Activated CD4-positive, alpha-beta T cell treated with anti-CD3 and anti-CD28 coated beads for 36 hours (primary cell): ENCODE results near the gene PRAMEF18. TPM values are rescaled to one million over a fixed set of nuclear protein-coding genes. Genes with fewer than 3 reads are reported as not detected.
"Not testable (repeated sequence)": the region's sequence is repeated elsewhere in the genome, so short reads cannot be mapped to it uniquely, and the experiment has no call there.

Source experiments
- ATAC-seq: fragments of 200-7000 bp; cut with Tn5 transposase; one replicate; pipeline ENCODE4 v1.10.0; 2021; ENCODE audit warnings: mild to moderate bottlenecking, moderate library complexity
- CTCF ChIA-PET: fragments of 350-600 bp; sonication (Branson Sonifier 250); formaldehyde crosslinking; loops from one replicate; lab custom pipeline; 2021; ENCODE audit warnings: antibody characterized with exemption; lab: Charles Lee
- POLR2A ChIA-PET: fragments of 350-600 bp; sonication (Branson Sonifier 250); formaldehyde crosslinking; loops from one replicate; lab custom pipeline; 2021; ENCODE audit warnings: antibody characterized with exemption, inconsistent platforms; lab: Charles Lee
- DNase-seq: peaks from one replicate; pipeline ENCODE4 v3.0.0-alpha.2; 2020
- H3K27ac Mint-ChIP-seq: one replicate; pipeline ENCODE4 v1.8.0; 2021; ENCODE audit warnings: mixed read lengths
- H3K27me3 Mint-ChIP-seq: one replicate; pipeline ENCODE4 v1.8.0; 2021; ENCODE audit warnings: mixed read lengths
- H3K36me3 Mint-ChIP-seq: one replicate; pipeline ENCODE4 v1.8.0; 2021; ENCODE audit warnings: low read depth, mixed read lengths
- H3K4me1 Mint-ChIP-seq: one replicate; pipeline ENCODE4 v1.8.0; 2021; ENCODE audit warnings: mixed read lengths
- H3K4me3 Mint-ChIP-seq: one replicate; pipeline ENCODE4 v1.8.0; 2021; ENCODE audit warnings: mild to moderate bottlenecking, moderate library complexity, mixed read lengths
- H3K9me3 Mint-ChIP-seq: one replicate; pipeline ENCODE4 v1.8.0; 2021; ENCODE audit warnings: low read depth, mixed read lengths
- intact Hi-C, 2 experiments: fragments of 100-400 bp; cut with DNase I in 1 of 2; cut with micrococcal nuclease in 1 of 2; formaldehyde crosslinking; loops; one replicate each; pipeline versions ENCODE4 v1.14.2 to v1.15.1; 2022 to 2024; cut with DNase I, micrococcal nuclease
- total RNA-seq, 2 experiments: library from RNA; stranded (reverse); gene quantifications; one replicate each; pipeline ENCODE4 v1.2.3, GENCODE V29; 2021

Gene PRAMEF18
- total RNA-seq, result not detected

DNA sequence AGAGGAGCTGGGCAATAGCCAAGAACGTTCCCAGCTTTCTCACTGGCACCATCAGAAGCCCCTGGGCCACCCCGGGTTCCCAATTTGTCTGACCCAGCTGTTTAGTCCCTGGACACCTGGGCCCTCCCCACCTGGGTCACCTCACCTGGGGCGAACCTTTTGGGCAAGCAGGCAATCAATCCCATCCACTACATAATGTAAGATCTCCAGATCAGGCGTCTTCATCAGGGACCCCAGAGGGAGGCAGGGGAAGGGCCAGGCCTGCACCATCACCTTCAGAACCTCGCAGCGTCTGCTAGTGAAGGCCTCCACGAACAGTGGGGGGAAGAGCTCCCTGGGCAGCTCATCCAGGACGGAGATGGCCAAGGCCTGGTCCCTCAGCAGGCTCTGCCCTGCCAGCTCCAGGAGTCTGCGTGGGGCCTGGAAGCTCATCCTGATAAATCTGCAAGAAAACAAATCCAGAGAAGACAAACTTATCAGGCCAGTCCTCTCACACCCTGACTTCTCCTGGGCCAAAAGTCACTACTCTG, at the start of gene PRAMEF18:
PRAMEF18 (minus strand) TSS at position 480 of the 530 bp plus-strand sequence; CDS start at position 432, 48 bp downstream.
- H3K4me1 Mint-ChIP-seq, H3K36me3 Mint-ChIP-seq, ATAC-seq, H3K27ac Mint-ChIP-seq, H3K27me3 Mint-ChIP-seq, intact Hi-C loops, POLR2A ChIA-PET, H3K4me3 Mint-ChIP-seq, DNase-seq, CTCF ChIA-PET, H3K9me3 Mint-ChIP-seq: not testable (repeated sequence)

GRCh38 chr1:13265124-13265523, 39.2 kb upstream of the PRAMEF18 start:
- intact Hi-C loops, H3K27ac Mint-ChIP-seq, POLR2A ChIA-PET, CTCF ChIA-PET, H3K4me1 Mint-ChIP-seq, H3K36me3 Mint-ChIP-seq, H3K4me3 Mint-ChIP-seq, H3K27me3 Mint-ChIP-seq, H3K9me3 Mint-ChIP-seq, DNase-seq, ATAC-seq: not testable (repeated sequence)

DNA sequence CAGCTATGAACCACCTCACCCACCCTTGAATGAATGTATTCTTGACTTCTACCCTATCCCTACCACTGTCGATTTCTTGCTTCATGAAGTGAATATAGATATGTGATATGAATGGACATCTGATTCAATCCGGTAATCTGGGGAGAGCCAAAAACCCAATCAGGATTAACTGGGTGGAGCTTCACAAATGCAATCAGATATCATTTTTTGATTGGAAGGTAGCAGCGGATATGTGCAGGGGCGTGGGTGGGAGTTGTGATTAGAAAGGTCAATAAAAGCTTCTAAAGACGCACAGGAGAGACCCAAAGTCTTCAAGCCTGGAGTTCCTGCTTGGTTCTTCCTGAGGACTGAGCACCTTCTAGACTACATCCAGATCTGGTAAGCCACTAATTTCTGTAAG, 27.9 kb upstream of the PRAMEF18 start, which contains the start of gene PRAMEF5:
PRAMEF5 (plus strand) TSS at position 301 of the 400 bp plus-strand sequence. CDS start 5,071 bp downstream, outside the sequence.
- H3K4me3 Mint-ChIP-seq, H3K27me3 Mint-ChIP-seq, POLR2A ChIA-PET, H3K4me1 Mint-ChIP-seq, H3K9me3 Mint-ChIP-seq, ATAC-seq, intact Hi-C loops, H3K27ac Mint-ChIP-seq, H3K36me3 Mint-ChIP-seq, CTCF ChIA-PET, DNase-seq: not testable (repeated sequence)

DNA sequence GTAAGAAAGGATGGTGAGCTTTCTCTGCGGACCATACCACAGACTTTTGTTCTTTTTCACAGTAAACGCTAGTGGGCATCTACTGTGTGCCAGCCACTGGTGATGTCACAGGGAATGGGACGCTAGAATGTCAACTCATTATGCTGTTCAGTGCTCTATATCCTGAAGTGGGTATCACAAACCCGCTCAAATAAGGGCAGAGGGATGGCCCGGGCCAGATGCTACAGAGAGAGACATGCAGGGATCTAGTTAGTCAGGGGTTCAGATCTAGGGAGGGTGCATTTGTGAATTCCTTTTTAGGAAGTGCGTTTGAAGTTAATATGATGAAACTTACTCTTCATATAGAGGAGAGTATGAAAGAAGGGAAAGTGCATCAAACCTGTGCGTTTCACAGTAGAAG, 21.2 kb upstream of the PRAMEF18 start:
- ATAC-seq, intact Hi-C loops, H3K27me3 Mint-ChIP-seq, POLR2A ChIA-PET, H3K9me3 Mint-ChIP-seq, DNase-seq, CTCF ChIA-PET, H3K4me3 Mint-ChIP-seq, H3K36me3 Mint-ChIP-seq, H3K27ac Mint-ChIP-seq, H3K4me1 Mint-ChIP-seq: not testable (repeated sequence)

DNA sequence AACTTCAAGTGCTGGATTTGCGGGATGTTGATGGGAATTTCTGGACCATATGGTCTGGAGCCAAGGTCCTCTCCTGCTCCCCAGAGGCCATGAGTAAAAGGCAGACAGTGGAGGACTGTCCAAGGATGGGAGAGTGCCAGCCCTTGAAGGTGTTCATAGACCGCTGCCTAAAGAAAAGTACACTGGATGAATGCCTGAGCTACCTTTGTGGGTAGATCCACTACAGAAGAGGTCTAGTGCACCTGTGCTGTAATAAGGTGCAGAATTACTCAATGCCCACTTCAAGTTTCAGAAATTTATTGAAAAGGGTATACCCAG, 20.6 kb upstream of the PRAMEF18 start:
- H3K4me1 Mint-ChIP-seq, H3K27me3 Mint-ChIP-seq, H3K9me3 Mint-ChIP-seq, H3K4me3 Mint-ChIP-seq, intact Hi-C loops, ATAC-seq, POLR2A ChIA-PET, DNase-seq, H3K36me3 Mint-ChIP-seq, H3K27ac Mint-ChIP-seq: not testable (repeated sequence)
- CTCF ChIA-PET, result interaction anchor here (1.3 kb wide), 1 partner anchor 14 kb away, joined by 3 read pairs; no protein-coding TSS in a partner anchor

DNA sequence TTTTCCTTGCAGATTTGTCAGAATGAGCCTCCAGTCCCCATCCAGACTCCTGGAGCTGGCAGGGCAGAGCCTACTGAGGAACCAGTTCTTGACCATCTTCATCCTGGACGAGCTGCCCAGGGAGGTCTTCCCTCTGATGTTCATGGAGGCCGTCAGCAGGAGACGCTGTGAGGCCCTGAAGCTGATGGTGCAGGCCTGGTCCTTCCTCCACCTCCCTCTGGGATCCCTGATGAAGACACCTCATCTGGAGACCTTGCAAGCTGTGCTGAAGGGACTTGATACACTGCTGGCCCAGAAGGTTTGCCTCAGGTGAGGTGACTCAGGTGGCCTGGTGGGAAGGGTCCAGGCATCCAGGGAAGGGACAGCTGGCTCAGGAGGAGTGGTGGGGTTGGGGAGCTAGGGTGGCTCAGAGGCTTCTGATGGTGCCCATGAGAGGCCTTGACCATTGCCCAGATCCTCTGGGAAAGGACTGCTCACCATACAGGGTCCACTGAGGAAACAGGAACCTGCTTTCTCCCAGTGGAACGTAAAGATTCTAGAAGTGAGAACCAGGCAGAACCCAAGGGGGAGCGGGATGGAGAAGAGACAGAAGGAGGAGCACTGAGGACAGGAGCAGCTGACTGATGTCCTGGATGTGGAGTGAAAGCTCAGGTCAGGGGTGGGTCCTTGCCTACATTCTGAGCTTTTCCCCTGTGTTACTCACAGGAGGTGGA, 20.0 kb upstream of the PRAMEF18 start:
- ChIA-PET POLR2A (interaction anchor here (0.7 kb wide), 1 partner anchor 689 kb away, joined by 3 read pairs; no protein-coding TSS in a partner anchor), CTCF (interaction anchor here (1.3 kb wide), 1 partner anchor 13 kb away, joined by 3 read pairs; no protein-coding TSS in a partner anchor)
- H3K4me3 Mint-ChIP-seq, DNase-seq, H3K36me3 Mint-ChIP-seq, H3K27ac Mint-ChIP-seq, intact Hi-C loops, H3K27me3 Mint-ChIP-seq, H3K9me3 Mint-ChIP-seq, ATAC-seq, H3K4me1 Mint-ChIP-seq: not testable (repeated sequence)

DNA sequence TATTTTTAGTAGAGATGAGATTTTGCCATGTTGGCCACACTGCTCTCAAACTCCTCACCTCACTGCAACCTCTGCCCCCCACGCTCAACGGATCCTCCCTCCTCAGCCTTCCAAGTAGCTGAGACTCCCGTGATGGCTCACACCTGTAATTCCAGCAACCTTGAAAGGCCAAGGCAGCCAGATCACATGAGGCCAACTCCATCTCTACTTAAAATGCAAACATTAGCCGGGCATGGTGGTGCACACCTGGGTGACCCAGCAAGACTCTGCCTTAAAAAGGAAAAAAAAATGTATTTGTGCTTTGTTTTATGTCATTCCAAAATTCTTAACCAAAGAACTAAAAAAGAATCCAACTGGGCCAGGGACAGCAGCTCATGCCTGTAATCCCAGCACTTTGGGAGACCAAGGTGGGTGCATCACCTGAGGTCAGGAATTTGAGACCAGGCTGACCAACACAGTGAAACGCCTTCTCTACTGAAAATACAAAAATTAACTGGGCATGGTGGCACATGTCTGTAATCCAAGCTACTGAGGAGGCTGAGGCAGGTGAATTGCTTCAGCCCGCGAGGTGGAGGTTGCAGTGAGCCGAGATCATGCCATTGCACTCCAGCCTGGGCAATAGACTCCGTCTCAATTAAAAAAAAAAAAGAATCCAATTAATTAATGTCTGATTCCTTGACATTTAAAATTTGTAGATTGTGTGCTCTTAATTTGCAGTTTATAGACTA, 17.7 kb upstream of the PRAMEF18 start:
- DNase-seq, CTCF ChIA-PET, ATAC-seq, intact Hi-C loops, H3K9me3 Mint-ChIP-seq, POLR2A ChIA-PET, H3K27ac Mint-ChIP-seq, H3K4me3 Mint-ChIP-seq, H3K4me1 Mint-ChIP-seq, H3K27me3 Mint-ChIP-seq, H3K36me3 Mint-ChIP-seq: not testable (repeated sequence)

DNA sequence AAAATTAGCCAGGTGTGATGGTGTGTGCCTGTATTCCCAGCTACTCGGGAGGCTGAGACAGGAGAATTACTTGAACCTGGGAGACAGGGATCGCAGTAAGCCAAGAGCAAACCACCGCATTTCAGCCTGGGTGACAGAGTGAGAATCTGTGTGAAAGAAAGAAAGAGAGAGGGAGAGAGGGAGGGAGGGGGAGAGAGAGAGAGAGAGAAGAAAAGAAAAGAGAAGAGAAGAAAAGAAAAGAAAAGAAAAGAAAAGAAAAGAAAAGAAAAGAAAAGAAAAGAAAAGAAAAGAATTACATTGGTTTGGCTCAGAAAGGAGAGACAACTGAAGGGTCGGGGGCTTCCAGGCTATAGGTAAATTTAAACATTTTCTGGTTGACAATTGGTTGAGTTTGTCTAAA, 13.7 kb upstream of the PRAMEF18 start:
- intact Hi-C loops, result loop anchor here in 1 of 2 experiments (10.0 kb wide), 1 partner anchor 135 kb away; the partner anchor contains the start of gene PRAMEF19
- H3K27ac Mint-ChIP-seq, result not testable (repeated sequence)

DNA sequence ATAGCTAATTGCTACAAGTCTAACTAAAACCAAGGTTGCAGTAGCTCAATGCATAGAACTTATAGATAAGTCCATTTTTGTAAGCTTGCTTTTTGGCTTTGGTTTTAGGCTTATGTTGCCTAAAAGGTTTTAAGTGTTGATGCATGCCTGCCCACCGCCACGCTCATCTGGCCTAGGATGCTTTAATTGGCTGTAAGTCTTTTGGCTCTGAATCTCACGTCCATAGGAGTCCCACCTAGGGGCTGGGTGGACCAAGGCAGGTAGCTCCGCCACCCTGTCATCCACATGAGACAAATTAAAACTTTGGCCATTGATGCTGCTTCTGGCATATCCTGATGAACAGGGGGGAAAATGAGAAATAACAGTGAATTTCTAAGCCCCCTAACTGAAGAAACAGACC, 11.6 kb upstream of the PRAMEF18 start:
- ATAC-seq, DNase-seq, H3K27ac Mint-ChIP-seq, H3K36me3 Mint-ChIP-seq, H3K4me3 Mint-ChIP-seq, H3K4me1 Mint-ChIP-seq, H3K9me3 Mint-ChIP-seq, H3K27me3 Mint-ChIP-seq, CTCF ChIA-PET: not testable (repeated sequence)
- intact Hi-C loops, result loop anchor here in 1 of 2 experiments (10.0 kb wide), 1 partner anchor 137 kb away; the partner anchor contains the start of gene PRAMEF19
- POLR2A ChIA-PET, result interaction anchor here (0.6 kb wide), 1 partner anchor 120 kb away, joined by 3 read pairs; no protein-coding TSS in a partner anchor

More for the DNA sequence above, 13.7 kb upstream of the PRAMEF18 start:
- H3K4me1 Mint-ChIP-seq, POLR2A ChIA-PET, H3K9me3 Mint-ChIP-seq, ATAC-seq, CTCF ChIA-PET, H3K27me3 Mint-ChIP-seq, H3K36me3 Mint-ChIP-seq, H3K4me3 Mint-ChIP-seq, DNase-seq: not testable (repeated sequence)

GRCh38 chr1:13234057-13234456, 8.1 kb upstream of the PRAMEF18 start:
- H3K27me3 Mint-ChIP-seq, H3K27ac Mint-ChIP-seq, H3K36me3 Mint-ChIP-seq, H3K4me3 Mint-ChIP-seq, H3K4me1 Mint-ChIP-seq, CTCF ChIA-PET, ATAC-seq, DNase-seq, H3K9me3 Mint-ChIP-seq: not testable (repeated sequence)
- intact Hi-C loops, result loop anchor here in 1 of 2 experiments (10.0 kb wide), 1 partner anchor 141 kb away; the partner anchor contains the start of gene PRAMEF19
- POLR2A ChIA-PET, result interaction anchor here (0.6 kb wide), 1 partner anchor 395 kb away, joined by 6 read pairs; no protein-coding TSS in a partner anchor

DNA sequence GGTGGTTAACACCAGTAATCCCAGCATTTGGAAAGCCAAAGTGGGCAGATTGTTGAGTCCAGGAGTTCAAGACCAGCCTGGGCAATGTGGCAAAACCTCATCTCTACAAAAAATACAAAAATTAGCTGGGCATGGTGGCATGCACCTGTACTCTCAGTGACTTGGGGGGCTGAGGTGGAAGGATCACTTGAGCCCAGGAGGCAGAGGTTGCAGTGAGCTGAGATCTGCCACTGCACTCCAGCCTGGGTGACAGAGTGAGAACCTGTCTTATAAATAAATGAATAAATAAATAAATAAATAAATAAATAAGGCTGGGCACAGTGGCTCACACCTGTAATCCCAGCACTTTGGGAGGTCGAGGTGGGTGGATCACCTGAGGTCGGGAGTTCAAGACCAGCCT, 6.1 kb upstream of the PRAMEF18 start:
- H3K36me3 Mint-ChIP-seq, H3K4me1 Mint-ChIP-seq, H3K4me3 Mint-ChIP-seq, H3K27me3 Mint-ChIP-seq, DNase-seq, POLR2A ChIA-PET, H3K27ac Mint-ChIP-seq, H3K9me3 Mint-ChIP-seq, ATAC-seq, CTCF ChIA-PET: not testable (repeated sequence)
- intact Hi-C loops, result loop anchor here in 1 of 2 experiments (10.0 kb wide), 1 partner anchor 143 kb away; the partner anchor contains the start of gene PRAMEF19
